ENCODE data around the gene PNN.
"Not testable (repeated sequence)": the region's sequence is repeated elsewhere in the genome, so short reads cannot be mapped to it uniquely, and the experiment has no call there.

The PNN gene

GRCh38 chr14:39230416-39231035, 55.5 kb downstream of the PNN start:
- DNase-seq: no peak

- DNase-seq: not testable (repeated sequence)
These were observed 56.9 kb downstream of the PNN start for GRCh38 chr14:39231751-39232553.

All from DMS79 treated with DMSO at 0.1 percent for 48 hours (cell line).